Stimulated activated CD4-positive, alpha-beta T cell treated with anti-CD3 and anti-CD28 coated beads, Interleukin-4, amount 100 ng/mL, for 24 hours (primary cell): ENCODE data around the gene KAZN.

Source experiments
- DNase-seq: peaks from one replicate; pipeline ENCODE4 v3.0.0-alpha.2; 2020

Gene KAZN

GRCh38 chr1:15103211-15103610 lies 504.7 kb downstream of the KAZN start:
- DNase-seq, result no peak

GRCh38 chr1:15103906-15104305 lies 505.4 kb downstream of the KAZN start:
- no peak for DNase-seq

GRCh38 chr1:15104768-15105167 lies 506.3 kb downstream of the KAZN start:
- DNase-seq, result no peak

GRCh38 chr1:15106608-15107007 lies 508.1 kb downstream of the KAZN start:
- DNase-seq, result no peak

- DNase-seq, result no peak
Measured at GRCh38 chr1:15107058-15107687, 508.7 kb downstream of the KAZN start.

GRCh38 chr1:15107911-15108310 lies 509.4 kb downstream of the KAZN start:
- no peak for DNase-seq

GRCh38 chr1:15110128-15110866 lies 511.8 kb downstream of the KAZN start:
- DNase-seq, result no peak

- no peak for DNase-seq
Measured at GRCh38 chr1:15110867-15111230, 512.4 kb downstream of the KAZN start.

GRCh38 chr1:15113146-15113545 lies 514.7 kb downstream of the KAZN start:
- no peak for DNase-seq

GRCh38 chr1:15114884-15115283 lies 516.4 kb downstream of the KAZN start:
- DNase-seq, result no peak

- DNase-seq, result no peak
Measured at GRCh38 chr1:15115542-15116330, 517.3 kb downstream of the KAZN start.

- DNase-seq, result no peak
Measured at GRCh38 chr1:15116966-15117365, 518.5 kb downstream of the KAZN start.

- DNase-seq, result no peak
Measured at GRCh38 chr1:15117671-15118325, 519.3 kb downstream of the KAZN start.

GRCh38 chr1:15118579-15118978 lies 520.1 kb downstream of the KAZN start:
- no peak for DNase-seq

- no peak for DNase-seq
Measured at GRCh38 chr1:15120251-15120945, 521.9 kb downstream of the KAZN start.

- DNase-seq, result no peak
Measured at GRCh38 chr1:15122331-15122730, 523.8 kb downstream of the KAZN start.

GRCh38 chr1:15123270-15123669 lies 524.8 kb downstream of the KAZN start:
- no peak for DNase-seq

- DNase-seq, result no peak
Measured at GRCh38 chr1:15123925-15124324, 525.4 kb downstream of the KAZN start.

GRCh38 chr1:15124362-15125100 lies 526.0 kb downstream of the KAZN start:
- DNase-seq, result no peak

GRCh38 chr1:15125101-15125745 lies 526.7 kb downstream of the KAZN start:
- DNase-seq, result no peak

GRCh38 chr1:15128077-15128476 lies 529.6 kb downstream of the KAZN start:
- no peak for DNase-seq
